VCaP (cell line): ENCODE data around the gene SEPTIN3.

Experiments used
- H3K27ac ChIP-seq: fragments of 450-650 bp; 2 replicates; pipeline ENCODE4 v1.5.1; 2017
- CTCF ChIP-seq: fragments of 450-650 bp; conservative IDR thresholded peaks from 2 replicates; pipeline ENCODE4 v1.5.1; 2017; ENCODE audit warnings: mild to moderate bottlenecking, moderate library complexity

The SEPTIN3 gene

GRCh38 chr22:42010778-42011177 is 41.5 kb downstream of the SEPTIN3 start:
- TF ChIP-seq CTCF = no peak
- H3K27ac ChIP-seq = no peak overlapping the region

DNA sequence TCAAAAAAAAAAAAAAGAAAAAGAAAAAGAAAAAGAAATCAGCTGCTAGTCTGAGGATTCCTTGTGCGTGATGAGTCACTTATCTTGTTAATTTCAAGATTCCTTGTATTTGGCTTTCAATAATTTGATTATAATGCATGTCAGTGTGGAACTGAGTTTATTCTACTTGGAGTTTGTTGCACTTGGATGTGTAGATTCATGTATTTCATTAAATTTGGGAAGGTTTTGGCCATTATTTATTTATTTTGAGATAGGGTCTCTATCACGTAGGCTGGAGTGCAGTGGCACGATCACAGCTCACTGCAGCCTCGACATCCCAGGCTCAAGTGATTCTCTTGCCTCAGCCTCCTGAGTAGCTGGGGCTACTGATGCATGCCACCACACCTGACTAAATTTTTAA is 44.1 kb downstream of the SEPTIN3 start:
- no peak overlapping the region for H3K27ac ChIP-seq
- no peak for TF ChIP-seq CTCF

- TF ChIP-seq CTCF = no peak
- no peak overlapping the region for H3K27ac ChIP-seq
Observed at GRCh38 chr22:42016111-42016510, 46.9 kb downstream of the SEPTIN3 start.

- TF ChIP-seq CTCF = no peak
- H3K27ac ChIP-seq = no peak overlapping the region
Observed at GRCh38 chr22:42018224-42018623, 49.0 kb downstream of the SEPTIN3 start.
